Hepatocyte (in vitro differentiated cells): ENCODE measurements around the gene ALDH1A2. TPM values are rescaled to one million over a fixed set of nuclear protein-coding genes. Genes with fewer than 3 reads are reported as not detected.

Source experiments
- DNase-seq: peaks from one replicate; pipeline ENCODE4 v3.0.0-alpha.2; 2016; ENCODE audit warnings: low spot score
- H2AFZ ChIP-seq: fragments of 200-600 bp; sonication (generic); 2 replicates; pipeline ENCODE4 v1.6.0; 2016; ENCODE audit warnings: antibody characterized with exemption, mild to moderate bottlenecking
- H3K27ac ChIP-seq: fragments of 200-600 bp; sonication (generic); 2 replicates; pipeline ENCODE4 v1.5.1; 2016; ENCODE audit warnings: mild to moderate bottlenecking
- H3K27me3 ChIP-seq: fragments of 200-600 bp; sonication (generic); 2 replicates; pipeline ENCODE4 v1.6.1; 2016
- H3K36me3 ChIP-seq: fragments of 200-600 bp; sonication (generic); replicated peaks from 2 replicates; pipeline ENCODE4 v1.5.1; 2016; ENCODE audit warnings: low read depth; ENCODE audit not compliant: insufficient read depth
- H3K4me1 ChIP-seq: fragments of 200-600 bp; sonication (generic); 2 replicates; pipeline ENCODE4 v1.5.1; 2016; ENCODE audit warnings: mild to moderate bottlenecking, moderate library complexity; ENCODE audit not compliant: insufficient read depth
- H3K4me2 ChIP-seq: fragments of 200-600 bp; sonication (generic); 2 replicates; pipeline ENCODE4 v1.6.0; 2016
- H3K4me3 ChIP-seq: fragments of 200-600 bp; sonication (generic); 2 replicates; pipeline ENCODE4 v1.5.1; 2016; ENCODE audit warnings: mild to moderate bottlenecking
- H3K79me2 ChIP-seq: fragments of 200-600 bp; sonication (generic); 2 replicates; pipeline ENCODE4 v1.6.0; 2017; ENCODE audit warnings: mild to moderate bottlenecking
- H3K9me2 ChIP-seq: fragments of 200-600 bp; sonication (generic); replicated peaks from 2 replicates; pipeline ENCODE4 v1.6.0; 2017; ENCODE audit warnings: mild to moderate bottlenecking; ENCODE audit not compliant: insufficient read depth
- H3K9me3 ChIP-seq: fragments of 200-600 bp; sonication (generic); 2 replicates; pipeline ENCODE4 v1.5.1; 2016; ENCODE audit warnings: low read depth, mild to moderate bottlenecking
- H4K20me1 ChIP-seq: fragments of 200-600 bp; sonication (generic); 2 replicates; pipeline ENCODE4 v1.6.0; 2016; ENCODE audit warnings: mild to moderate bottlenecking; ENCODE audit not compliant: insufficient read depth, poor library complexity, severe bottlenecking
- CTCF ChIP-seq: fragments of 200-600 bp; sonication (generic); IDR thresholded peaks from 2 replicates; pipeline ENCODE4 v1.5.1; 2016; ENCODE audit warnings: antibody characterized with exemption, mild to moderate bottlenecking; ENCODE audit not compliant: poor library complexity
- EZH2 ChIP-seq: fragments of 200-600 bp; sonication (generic); IDR thresholded peaks from 2 replicates; pipeline ENCODE4 v1.6.1; 2016; ENCODE audit warnings: antibody characterized with exemption, mild to moderate bottlenecking, borderline replicate concordance
- EZH2phosphoT487 ChIP-seq: fragments of 200-600 bp; sonication (generic); IDR thresholded peaks from one replicate; pipeline ENCODE4 v1.6.1; 2018; ENCODE audit warnings: antibody characterized with exemption, mild to moderate bottlenecking, low read depth, moderate library complexity; ENCODE audit not compliant: unreplicated experiment, severe bottlenecking
- WGBS: methylation state at CpG from one replicate; pipeline ENCODE4 v1.1.6; 2016; ENCODE audit warnings: low lambda C conversion rate; ENCODE audit errors: missing lambda C conversion rate; 5-methylcytosine and 5-hydroxymethylcytosine counted together
- polyA plus RNA-seq: library from polyadenylated mRNA; unstranded; fragments of >200 nt; fragmentation: Nextera tagmentation; extraction: Ambion mirVana; gene quantifications from 2 replicates; pipeline ENCODE4 v1.2.1, GENCODE V29; 2016
- total RNA-seq: library from RNA; depleted of rRNA; stranded (reverse); fragments of >200 nt; gene quantifications from 2 replicates; pipeline ENCODE4 v1.2.3, GENCODE V29; 2014

The ALDH1A2 gene
- total and polyA plus RNA-seq, 2 experiments from 2014 or later = 3.0 to 7.3 TPM

- DNase-seq = no peak
- no peak for TF ChIP-seq EZH2
- no peak for TF ChIP-seq EZH2phosphoT487
- TF ChIP-seq CTCF = no peak
- Histone ChIP-seq H3K4me1 (no peaks in the 10 kb centered on the region), H2AFZ (no peak overlapping the region), H3K9me2 (no peaks in the 10 kb centered on the region), H3K9me3 (no peaks in the 10 kb centered on the region), H3K4me3 (no peak overlapping the region), H3K27ac (no peak overlapping the region), H3K79me2 (no peaks in the 10 kb centered on the region), H3K36me3 (no peaks in the 10 kb centered on the region), H3K4me2 (no peak overlapping the region), H4K20me1 (no peaks in the 10 kb centered on the region), H3K27me3 (no peaks in the 10 kb centered on the region)
- WGBS = 53% methylated on average over 2 of the region's 2 CpGs
Observed at GRCh38 chr15:58087871-58088270, 22.4 kb upstream of the ALDH1A2 start.

GRCh38 chr15:58086491-58086890 is 21.0 kb upstream of the ALDH1A2 start:
- H3K36me3 ChIP-seq = no peaks in the 10 kb centered on the region
- H3K27me3 ChIP-seq = no peaks in the 10 kb centered on the region
- DNase-seq = no peak
- no peaks in the 10 kb centered on the region for H3K9me3 ChIP-seq
- no peak overlapping the region for H3K27ac ChIP-seq
- TF ChIP-seq EZH2phosphoT487 = no peak
- TF ChIP-seq EZH2 = no peak
- TF ChIP-seq CTCF = no peak
- no peaks in the 10 kb centered on the region for H3K4me1 ChIP-seq
- 83% methylated on average over 2 of the region's 2 CpGs for WGBS
- no peaks in the 10 kb centered on the region for H4K20me1 ChIP-seq
- H2AFZ ChIP-seq = no peak overlapping the region
- no peak overlapping the region for H3K4me2 ChIP-seq
- no peaks in the 10 kb centered on the region for H3K9me2 ChIP-seq
- H3K79me2 ChIP-seq = no peaks in the 10 kb centered on the region
- no peak overlapping the region for H3K4me3 ChIP-seq

GRCh38 chr15:58083526-58083925 is 18.0 kb upstream of the ALDH1A2 start:
- Histone ChIP-seq H3K4me1 (no peaks in the 10 kb centered on the region), H3K4me3 (no peak overlapping the region), H3K36me3 (no peaks in the 10 kb centered on the region), H3K4me2 (no peak overlapping the region), H3K27me3 (no peaks in the 10 kb centered on the region), H3K9me3 (no peaks in the 10 kb centered on the region), H4K20me1 (no peaks in the 10 kb centered on the region), H3K79me2 (no peaks in the 10 kb centered on the region), H3K27ac (no peak overlapping the region), H3K9me2 (no peaks in the 10 kb centered on the region), H2AFZ (no peak overlapping the region)
- no peak for DNase-seq
- no peak for TF ChIP-seq CTCF
- no peak for TF ChIP-seq EZH2
- no peak for TF ChIP-seq EZH2phosphoT487

- Histone ChIP-seq H3K9me2 (no peaks in the 10 kb centered on the region), H3K36me3 (no peaks in the 10 kb centered on the region), H3K4me3 (no peak overlapping the region), H3K27me3 (no peaks in the 10 kb centered on the region), H3K9me3 (no peaks in the 10 kb centered on the region), H3K4me2 (no peak overlapping the region), H3K79me2 (no peaks in the 10 kb centered on the region), H4K20me1 (no peaks in the 10 kb centered on the region), H2AFZ (no peak overlapping the region), H3K27ac (no peak overlapping the region), H3K4me1 (no peaks in the 10 kb centered on the region)
- TF ChIP-seq CTCF (no peak), EZH2 (no peak), EZH2phosphoT487 (no peak)
- WGBS = 92% methylated on average over 4 of the region's 4 CpGs
- no peak for DNase-seq
Observed at GRCh38 chr15:58081891-58082290, 16.4 kb upstream of the ALDH1A2 start.
